Activated CD4-positive, alpha-beta T cell treated with anti-CD3 and anti-CD28 coated beads for 4 hours (primary cell): ENCODE data around the gene RALGPS2.
"Not testable (repeated sequence)": the region's sequence is repeated elsewhere in the genome, so short reads cannot be mapped to it uniquely, and the experiment has no call there.

Experiments
- DNase-seq, 2 donors: peaks; one replicate each; pipeline ENCODE4 v3.0.0-alpha.2; 2020

Gene RALGPS2

DNA sequence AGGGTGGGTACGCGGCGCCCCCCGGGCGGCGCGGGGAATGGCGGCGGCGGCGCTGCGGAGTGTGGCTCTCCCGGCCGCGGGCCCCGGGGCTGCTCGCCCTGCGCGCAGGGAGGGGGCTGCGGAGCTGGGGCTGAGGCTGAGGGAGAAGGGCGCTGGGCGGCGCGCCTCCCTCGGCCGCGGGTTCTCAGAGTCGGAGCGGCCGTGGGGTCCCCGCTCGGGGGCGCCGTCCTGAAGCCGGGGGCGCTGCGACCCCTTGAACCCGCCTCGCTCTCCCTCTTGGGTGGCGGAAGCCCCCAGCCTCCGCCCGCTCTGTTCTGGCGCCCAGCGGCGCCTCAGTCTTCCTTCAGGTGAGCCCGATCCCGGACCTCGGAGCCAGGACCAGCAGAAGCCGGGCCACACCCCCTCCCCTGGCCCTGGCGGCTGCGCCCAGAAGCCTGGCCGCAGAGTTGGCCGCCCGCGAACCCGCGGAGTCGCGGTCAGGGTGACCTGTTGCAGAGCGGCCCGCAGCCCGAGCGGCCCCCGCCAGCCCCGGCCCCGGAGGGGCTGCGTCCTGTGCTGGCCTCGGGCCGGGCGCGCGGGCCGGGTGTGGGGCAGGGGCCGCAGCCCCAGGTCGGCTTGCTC, 532 bp downstream of the RALGPS2 start:
- DNase-seq = peak; percentile 5 to 17

- peak; percentile 56 to 62 for DNase-seq
These were observed 1.1 kb downstream of the RALGPS2 start for GRCh38 chr1:178726087-178726517.

DNA sequence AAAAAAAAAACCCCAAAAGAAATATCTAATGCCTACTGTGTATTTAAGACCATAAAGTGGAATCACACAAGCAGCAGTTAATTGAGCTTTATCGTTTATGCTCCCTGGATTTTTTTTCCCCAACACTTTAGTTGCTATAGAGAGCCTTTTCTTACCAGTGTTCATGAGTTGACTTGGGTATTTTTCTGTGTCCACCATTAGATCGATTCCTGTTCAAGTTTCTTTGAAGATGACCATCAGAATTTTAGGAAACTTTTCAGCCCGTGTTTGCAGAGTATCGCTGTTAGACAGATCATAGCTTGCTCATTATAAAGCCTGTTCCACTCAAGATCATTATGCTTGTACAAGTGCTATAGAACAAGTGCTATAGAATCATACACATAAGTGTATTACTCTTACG, 1.5 kb downstream of the RALGPS2 start:
- no peak for DNase-seq

DNA sequence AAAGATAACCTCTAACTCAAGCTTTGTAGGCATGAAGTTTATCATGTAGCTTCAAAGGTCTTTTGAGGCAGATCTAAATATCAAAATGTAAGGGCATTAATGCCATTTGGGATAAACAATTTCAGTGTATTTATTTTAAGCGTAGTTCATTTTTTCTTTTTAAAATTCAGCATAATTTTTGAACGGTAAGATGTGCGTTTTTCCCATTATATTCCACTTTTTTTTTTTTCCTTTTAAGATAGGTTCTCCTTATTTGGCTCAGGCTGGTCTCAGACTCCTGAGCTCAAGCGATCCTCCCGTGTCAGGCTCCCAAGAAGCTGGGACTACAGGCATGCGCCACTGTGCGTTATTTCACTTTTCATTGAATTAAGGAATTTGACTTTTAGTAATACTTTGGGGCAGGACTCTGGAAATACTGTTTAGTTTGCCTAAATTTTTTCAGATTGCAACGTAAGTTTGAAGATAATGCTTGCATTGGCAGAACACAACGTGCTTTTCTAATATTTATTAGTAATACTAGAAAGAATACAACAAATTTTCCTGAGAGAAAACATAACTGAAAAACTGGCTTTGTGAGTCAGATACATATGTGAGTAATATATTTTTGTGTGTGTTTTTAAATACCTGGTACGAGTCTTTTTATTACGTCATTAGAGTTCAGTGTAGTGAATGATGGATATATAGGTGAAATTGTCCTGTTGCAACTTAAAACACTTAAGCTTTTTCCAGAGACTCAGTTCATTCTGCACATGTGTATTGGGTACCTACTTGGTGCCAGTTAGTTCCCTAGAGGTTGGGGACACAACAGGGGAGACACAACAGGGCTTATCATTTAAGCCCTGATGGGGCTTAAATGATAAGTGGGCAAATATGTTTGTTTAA, 2.2 kb downstream of the RALGPS2 start:
- DNase-seq = no peak

GRCh38 chr1:178733972-178734371, 8.9 kb downstream of the RALGPS2 start:
- no peak for DNase-seq

DNA sequence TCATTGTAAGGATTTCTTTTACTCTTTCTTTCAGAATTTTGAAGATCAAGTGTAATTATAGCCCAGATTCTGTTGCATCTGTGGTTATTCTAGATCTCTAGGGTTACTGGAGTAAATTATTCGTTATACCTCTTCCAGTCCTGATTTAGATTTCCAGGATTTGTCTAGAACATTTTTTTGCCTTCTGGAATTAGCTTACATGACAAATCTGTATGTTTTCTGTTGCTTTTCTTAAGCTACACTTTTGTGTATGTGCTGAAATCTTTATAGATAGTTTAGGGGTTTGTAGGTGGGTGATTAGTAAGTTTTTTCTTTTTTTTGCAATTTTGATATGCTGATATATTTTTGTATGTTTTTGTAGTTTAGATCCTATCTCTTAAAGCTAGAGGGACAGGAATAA, 13.7 kb downstream of the RALGPS2 start:
- no peak for DNase-seq

DNA sequence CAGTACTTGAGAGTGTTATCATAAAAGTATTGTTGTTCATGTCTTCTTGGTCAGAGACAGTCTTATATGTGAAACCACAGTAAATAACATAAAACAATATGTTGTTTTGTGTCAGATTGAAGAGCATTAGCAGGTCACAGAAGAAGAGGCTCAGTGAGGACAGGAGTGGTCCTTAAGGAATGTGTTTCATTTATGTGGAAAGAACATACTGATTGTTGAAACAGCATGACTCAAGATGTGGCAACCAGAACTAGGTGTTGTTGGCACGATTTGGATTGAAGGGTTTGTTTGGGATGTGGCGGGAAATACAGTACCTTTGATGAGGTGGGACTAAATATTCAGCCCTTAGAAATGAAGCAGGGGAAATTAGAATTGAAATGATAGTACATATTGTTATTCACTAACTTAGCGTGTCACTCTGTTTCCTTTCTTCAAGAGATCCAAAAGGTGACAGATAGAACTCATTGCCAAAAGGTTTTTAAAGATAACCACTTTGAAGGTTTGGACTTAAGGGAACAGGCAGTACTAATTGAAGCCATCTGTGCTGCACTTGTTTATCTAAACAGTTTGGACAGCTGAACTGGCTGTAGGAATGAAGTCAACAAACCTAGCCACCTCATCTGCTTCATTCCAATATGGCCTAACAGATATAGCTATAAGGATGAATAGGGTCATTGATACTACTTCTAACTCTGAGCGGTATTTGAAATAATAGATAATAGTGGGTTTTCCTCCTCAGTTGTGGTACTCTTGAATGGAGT, 14.4 kb downstream of the RALGPS2 start:
- no peak for DNase-seq

- no peak for DNase-seq
These were observed 15.4 kb downstream of the RALGPS2 start for GRCh38 chr1:178740491-178740890.

DNA sequence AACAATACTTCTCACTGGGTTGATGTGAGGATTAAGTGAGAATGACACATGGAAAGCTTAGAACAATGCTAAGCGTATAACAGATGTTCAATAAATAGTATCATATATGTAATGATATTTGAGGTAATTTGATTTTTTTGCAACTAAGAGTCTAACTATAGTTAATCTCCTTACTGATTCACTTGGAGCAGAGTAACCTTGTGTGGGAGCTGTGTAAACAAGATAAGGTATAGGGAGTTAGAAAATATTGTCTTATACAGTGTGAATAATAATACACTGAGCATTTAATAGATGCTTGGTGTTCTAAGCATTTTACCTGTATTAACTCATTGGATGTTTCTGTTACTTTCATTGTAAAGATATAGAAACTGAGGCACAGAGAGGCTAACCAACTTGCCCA, 15.9 kb downstream of the RALGPS2 start:
- DNase-seq = no peak

DNA sequence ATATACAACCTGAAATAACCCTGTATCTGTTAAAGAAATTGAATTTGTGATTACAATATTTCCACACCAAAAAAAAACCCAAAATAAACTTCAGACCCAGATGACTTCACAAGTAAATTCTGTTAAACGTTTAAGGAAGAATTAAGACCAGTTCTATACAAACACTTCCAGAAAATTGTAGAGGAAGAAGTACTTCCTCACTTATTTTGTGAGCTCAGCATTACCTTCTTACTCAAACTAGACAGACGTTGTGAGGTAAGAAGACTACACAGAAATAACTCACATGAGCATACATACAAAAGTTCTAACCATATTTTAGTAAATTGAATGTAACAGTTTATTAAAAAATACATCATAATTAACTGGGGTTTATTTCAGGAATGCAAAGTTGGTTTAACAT, 18.8 kb downstream of the RALGPS2 start:
- no peak for DNase-seq

GRCh38 chr1:178745260-178745659, 20.2 kb downstream of the RALGPS2 start:
- no peak for DNase-seq

- no peak for DNase-seq
These were observed 21.3 kb downstream of the RALGPS2 start for GRCh38 chr1:178746345-178746744.

GRCh38 chr1:178747361-178747760, 22.3 kb downstream of the RALGPS2 start:
- DNase-seq = not testable (repeated sequence)

DNA sequence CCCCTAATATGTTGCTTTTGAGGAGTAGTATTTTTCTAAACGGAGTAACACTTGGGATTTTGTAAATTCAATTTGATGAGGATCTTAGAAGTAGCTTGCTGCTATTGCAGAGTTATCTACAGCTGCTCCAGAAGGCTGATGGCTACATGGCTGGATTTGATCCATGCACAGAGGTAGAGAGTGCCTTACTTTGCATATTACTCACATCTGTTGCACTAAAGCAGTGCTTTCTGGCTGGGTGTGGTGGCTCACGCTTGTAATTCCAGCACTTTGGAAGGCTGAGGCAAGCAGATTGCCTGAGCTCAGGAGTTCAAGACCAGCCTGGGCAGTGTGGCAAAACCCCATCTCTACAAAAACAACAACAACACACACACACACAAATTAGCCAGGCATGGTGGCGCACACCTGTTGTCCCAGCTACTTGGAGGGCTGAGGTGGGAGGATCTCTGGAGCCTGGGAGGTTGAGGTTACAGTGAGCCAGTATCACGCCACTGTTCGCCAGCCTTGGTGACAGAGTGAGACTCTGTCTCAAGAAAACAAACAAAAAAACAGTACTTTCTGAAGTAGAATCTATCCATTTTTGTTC, 24.6 kb downstream of the RALGPS2 start:
- DNase-seq = no peak

DNA sequence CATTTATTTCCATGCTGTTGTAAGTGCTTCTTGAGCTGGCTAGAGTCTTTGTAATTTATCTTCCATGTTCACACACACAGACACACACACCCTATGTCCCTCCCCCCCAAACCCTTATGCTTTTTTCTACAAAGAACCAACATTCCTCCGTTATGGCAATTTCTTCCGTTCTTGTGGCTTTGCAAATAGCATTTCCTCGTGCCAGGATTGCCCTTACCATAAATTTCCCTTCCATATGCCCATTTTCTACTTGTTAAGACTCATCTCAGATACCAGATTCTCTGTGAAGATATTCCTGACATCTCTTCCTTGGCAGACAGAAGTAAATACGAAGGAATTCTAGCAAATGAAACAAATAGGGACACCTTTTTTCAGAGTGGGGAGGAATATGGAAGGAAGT, 26.0 kb downstream of the RALGPS2 start:
- DNase-seq = no peak

- DNase-seq = no peak
These were observed 27.8 kb downstream of the RALGPS2 start for GRCh38 chr1:178752891-178753290.

- DNase-seq = not testable (repeated sequence)
These were observed 29.7 kb downstream of the RALGPS2 start for GRCh38 chr1:178754655-178755256.

DNA sequence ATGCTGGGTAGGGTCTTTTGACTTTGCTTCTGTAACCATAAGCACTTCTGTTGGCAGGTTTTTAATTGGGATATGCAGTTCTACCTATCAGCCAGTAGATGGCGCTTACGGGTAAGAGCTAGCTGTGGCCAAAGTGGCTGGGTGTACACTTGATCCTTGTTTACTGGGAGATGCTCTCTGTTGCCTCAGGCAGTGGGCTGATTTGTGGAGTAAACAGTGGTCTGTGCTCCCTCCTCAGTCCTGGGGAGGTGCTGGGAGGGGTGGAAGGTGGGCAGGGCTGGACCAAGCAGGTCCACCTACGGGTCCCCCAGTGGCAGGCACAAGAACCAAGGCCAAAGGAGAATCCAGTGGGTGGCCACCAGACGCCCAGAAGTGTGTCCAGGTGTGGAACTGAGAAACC, 43.4 kb downstream of the RALGPS2 start:
- DNase-seq = no peak

- DNase-seq = no peak
These were observed 47.9 kb downstream of the RALGPS2 start for GRCh38 chr1:178772952-178773351.

- no peak for DNase-seq
These were observed 49.2 kb downstream of the RALGPS2 start for GRCh38 chr1:178774263-178774662.

- no peak for DNase-seq
These were observed 51.5 kb downstream of the RALGPS2 start for GRCh38 chr1:178776553-178776952.

GRCh38 chr1:178781533-178782330, 56.7 kb downstream of the RALGPS2 start:
- no peak for DNase-seq
